Measurements from ENCODE around the gene HIVEP3.

HIVEP3 gene

DNA sequence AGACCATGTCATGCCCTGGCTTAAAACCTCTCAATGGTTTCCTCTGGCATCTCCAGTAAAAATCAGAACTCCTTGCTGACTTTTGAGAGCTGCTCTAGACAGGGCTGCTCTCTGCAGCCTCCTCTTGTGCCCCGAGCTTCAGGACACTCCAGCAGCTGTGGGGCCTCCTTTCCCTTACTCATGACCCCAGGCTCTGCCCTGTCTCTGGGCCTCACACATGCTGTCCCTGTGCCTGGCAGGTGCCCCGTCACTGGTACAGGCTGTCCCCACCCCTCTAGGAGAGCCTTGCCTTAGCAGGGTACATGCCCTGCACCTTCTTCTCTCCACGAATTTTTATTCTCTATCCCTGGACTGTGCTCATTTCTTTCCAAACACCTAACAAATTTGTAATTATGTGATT is 43.2 kb downstream of the HIVEP3 start:
- Histone ChIP-seq H3F3A (ENCODE audit: low read depth) (no peaks in the 10 kb centered on the region), H2AFZ (ENCODE audit: low read length) (no peak overlapping the region), H3K27me3 (ENCODE audit: insufficient read depth, low read length, poor library complexity, severe bottlenecking) (no peaks in the 10 kb centered on the region), H4K20me1 (ENCODE audit: insufficient read depth, low read length, poor library complexity, severe bottlenecking) (no peaks in the 10 kb centered on the region), H3K36me3 (ENCODE audit: insufficient read depth, low read length) (no peaks in the 10 kb centered on the region), H3K4me1 (ENCODE audit: insufficient read depth, low read length, poor library complexity, severe bottlenecking) (peaks cover 33% of the 10 kb centered on the region), H3K79me2 (ENCODE audit: insufficient read depth, low read length) (no peaks in the 10 kb centered on the region), H3K4me2 (ENCODE audit: low read depth, low read length, poor library complexity, severe bottlenecking) (no peak overlapping the region), H3K9me2 (replicated peaks; ENCODE audit: low read depth, low read length) (no peaks in the 10 kb centered on the region), H3K9ac (ENCODE audit: low read depth, low read length, poor library complexity, severe bottlenecking) (no peak overlapping the region), H3K4me3 (ENCODE audit: low read length, poor library complexity, severe bottlenecking) (no peak overlapping the region), H3K9me3 (ENCODE audit: insufficient read depth, low read depth, low read length) (no peaks in the 10 kb centered on the region)
- TF ChIP-seq, protein P1, sequence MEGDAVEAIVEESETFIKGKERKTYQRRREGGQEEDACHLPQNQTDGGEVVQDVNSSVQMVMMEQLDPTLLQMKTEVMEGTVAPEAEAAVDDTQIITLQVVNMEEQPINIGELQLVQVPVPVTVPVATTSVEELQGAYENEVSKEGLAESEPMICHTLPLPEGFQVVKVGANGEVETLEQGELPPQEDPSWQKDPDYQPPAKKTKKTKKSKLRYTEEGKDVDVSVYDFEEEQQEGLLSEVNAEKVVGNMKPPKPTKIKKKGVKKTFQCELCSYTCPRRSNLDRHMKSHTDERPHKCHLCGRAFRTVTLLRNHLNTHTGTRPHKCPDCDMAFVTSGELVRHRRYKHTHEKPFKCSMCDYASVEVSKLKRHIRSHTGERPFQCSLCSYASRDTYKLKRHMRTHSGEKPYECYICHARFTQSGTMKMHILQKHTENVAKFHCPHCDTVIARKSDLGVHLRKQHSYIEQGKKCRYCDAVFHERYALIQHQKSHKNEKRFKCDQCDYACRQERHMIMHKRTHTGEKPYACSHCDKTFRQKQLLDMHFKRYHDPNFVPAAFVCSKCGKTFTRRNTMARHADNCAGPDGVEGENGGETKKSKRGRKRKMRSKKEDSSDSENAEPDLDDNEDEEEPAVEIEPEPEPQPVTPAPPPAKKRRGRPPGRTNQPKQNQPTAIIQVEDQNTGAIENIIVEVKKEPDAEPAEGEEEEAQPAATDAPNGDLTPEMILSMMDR (conservative IDR thresholded peaks at IDR 0.05; ENCODE audit: low read length): no peak
- TF ChIP-seq EZH2phosphoT487 (IDR thresholded peaks at IDR 0.05; ENCODE audit: borderline replicate concordance): no peak

- Histone ChIP-seq H3K9ac (ENCODE audit: low read depth, low read length, poor library complexity, severe bottlenecking) (no peak overlapping the region), H3K27me3 (ENCODE audit: insufficient read depth, low read length, poor library complexity, severe bottlenecking) (no peaks in the 10 kb centered on the region), H3K9me3 (ENCODE audit: insufficient read depth, low read depth, low read length) (no peaks in the 10 kb centered on the region), H3F3A (ENCODE audit: low read depth) (no peaks in the 10 kb centered on the region), H2AFZ (ENCODE audit: low read length) (no peak overlapping the region), H3K79me2 (ENCODE audit: insufficient read depth, low read length) (no peaks in the 10 kb centered on the region), H3K9me2 (replicated peaks; ENCODE audit: low read depth, low read length) (no peaks in the 10 kb centered on the region), H3K4me2 (ENCODE audit: low read depth, low read length, poor library complexity, severe bottlenecking) (no peak overlapping the region), H4K20me1 (ENCODE audit: insufficient read depth, low read length, poor library complexity, severe bottlenecking) (no peaks in the 10 kb centered on the region), H3K4me1 (ENCODE audit: insufficient read depth, low read length, poor library complexity, severe bottlenecking) (peaks cover 29% of the 10 kb centered on the region), H3K36me3 (ENCODE audit: insufficient read depth, low read length) (no peaks in the 10 kb centered on the region), H3K4me3 (ENCODE audit: low read length, poor library complexity, severe bottlenecking) (no peak overlapping the region)
- TF ChIP-seq, protein P1 (conservative IDR thresholded peaks at IDR 0.05; ENCODE audit: low read length): no peak
- no peak for TF ChIP-seq EZH2phosphoT487 (IDR thresholded peaks at IDR 0.05; ENCODE audit: borderline replicate concordance)
Measured at GRCh38 chr1:41874903-41875411, 43.8 kb downstream of the HIVEP3 start.

- no peak overlapping the region for H3K9ac ChIP-seq (ENCODE audit: low read depth, low read length, poor library complexity, severe bottlenecking)
- no peaks in the 10 kb centered on the region for H4K20me1 ChIP-seq (ENCODE audit: insufficient read depth, low read length, poor library complexity, severe bottlenecking)
- H3K9me3 ChIP-seq (ENCODE audit: insufficient read depth, low read depth, low read length): no peaks in the 10 kb centered on the region
- H3K79me2 ChIP-seq (ENCODE audit: insufficient read depth, low read length): no peaks in the 10 kb centered on the region
- peaks cover 29% of the 10 kb centered on the region for H3K4me1 ChIP-seq (ENCODE audit: insufficient read depth, low read length, poor library complexity, severe bottlenecking)
- no peaks in the 10 kb centered on the region for H3F3A ChIP-seq (ENCODE audit: low read depth)
- H3K36me3 ChIP-seq (ENCODE audit: insufficient read depth, low read length): no peaks in the 10 kb centered on the region
- H3K27me3 ChIP-seq (ENCODE audit: insufficient read depth, low read length, poor library complexity, severe bottlenecking): no peaks in the 10 kb centered on the region
- no peak overlapping the region for H3K4me2 ChIP-seq (ENCODE audit: low read depth, low read length, poor library complexity, severe bottlenecking)
- no peak for TF ChIP-seq EZH2phosphoT487 (IDR thresholded peaks at IDR 0.05; ENCODE audit: borderline replicate concordance)
- TF ChIP-seq, protein P1 (conservative IDR thresholded peaks at IDR 0.05; ENCODE audit: low read length): no peak
- H3K4me3 ChIP-seq (ENCODE audit: low read length, poor library complexity, severe bottlenecking): no peak overlapping the region
- no peak overlapping the region for H2AFZ ChIP-seq (ENCODE audit: low read length)
- H3K9me2 ChIP-seq (replicated peaks; ENCODE audit: low read depth, low read length): no peaks in the 10 kb centered on the region
Measured at GRCh38 chr1:41874151-41874719, 44.5 kb downstream of the HIVEP3 start.

Measured in Loucy (cell line).